CD1c-positive myeloid dendritic cell (primary cell): ENCODE results near the gene SIX1.
A peak's percentile ranks its signal among the peaks of the same experiment; 100 is the strongest.

Source experiments
- DNase-seq: peaks from one replicate; pipeline ENCODE4 v3.0.0-alpha.2; 2016; ENCODE audit errors: extremely low spot score

SIX1 gene

GRCh38 chr14:60655119-60655897 lies 6.0 kb upstream of the SIX1 start:
- DNase-seq = no peak

GRCh38 chr14:60654334-60654821 lies 5.1 kb upstream of the SIX1 start:
- DNase-seq = no peak

GRCh38 chr14:60653701-60654161 lies 4.5 kb upstream of the SIX1 start:
- no peak for DNase-seq

GRCh38 chr14:60652674-60653651 lies 3.7 kb upstream of the SIX1 start:
- DNase-seq = no peak

GRCh38 chr14:60651796-60652673 lies 2.8 kb upstream of the SIX1 start:
- DNase-seq = no peak

- no peak for DNase-seq
These were observed 2.0 kb upstream of the SIX1 start for GRCh38 chr14:60651086-60651795.

- no peak for DNase-seq
These were observed 1.2 kb upstream of the SIX1 start for GRCh38 chr14:60650373-60650961.

GRCh38 chr14:60649875-60650372 lies 647 bp upstream of the SIX1 start:
- no peak for DNase-seq

GRCh38 chr14:60648249-60648933 lies 886 bp downstream of the SIX1 start:
- DNase-seq = no peak

- no peak for DNase-seq
These were observed 1.4 kb downstream of the SIX1 start for GRCh38 chr14:60647837-60648248.

GRCh38 chr14:60647081-60647836 lies 2.0 kb downstream of the SIX1 start:
- DNase-seq = peak; percentile 44

GRCh38 chr14:60646226-60646818 lies 3.0 kb downstream of the SIX1 start:
- no peak for DNase-seq

GRCh38 chr14:60645126-60645741 lies 4.0 kb downstream of the SIX1 start:
- DNase-seq = no peak

- DNase-seq = no peak
These were observed 4.6 kb downstream of the SIX1 start for GRCh38 chr14:60644666-60645065.

GRCh38 chr14:60643463-60644314 lies 5.6 kb downstream of the SIX1 start:
- no peak for DNase-seq

- no peak for DNase-seq
These were observed 6.2 kb downstream of the SIX1 start for GRCh38 chr14:60643141-60643462.
